DMS 273 treated with DMSO at 0.1 percent for 48 hours (cell line): Measurements from ENCODE around the gene CCDC6.
"Not testable (repeated sequence)": the region's sequence is repeated elsewhere in the genome, so short reads cannot be mapped to it uniquely, and the experiment has no call there.

Experiments
- DNase-seq: peaks from one replicate; lab custom pipeline; 2025; lab: John Stamatoyannopoulos, UW

CCDC6 gene

DNA sequence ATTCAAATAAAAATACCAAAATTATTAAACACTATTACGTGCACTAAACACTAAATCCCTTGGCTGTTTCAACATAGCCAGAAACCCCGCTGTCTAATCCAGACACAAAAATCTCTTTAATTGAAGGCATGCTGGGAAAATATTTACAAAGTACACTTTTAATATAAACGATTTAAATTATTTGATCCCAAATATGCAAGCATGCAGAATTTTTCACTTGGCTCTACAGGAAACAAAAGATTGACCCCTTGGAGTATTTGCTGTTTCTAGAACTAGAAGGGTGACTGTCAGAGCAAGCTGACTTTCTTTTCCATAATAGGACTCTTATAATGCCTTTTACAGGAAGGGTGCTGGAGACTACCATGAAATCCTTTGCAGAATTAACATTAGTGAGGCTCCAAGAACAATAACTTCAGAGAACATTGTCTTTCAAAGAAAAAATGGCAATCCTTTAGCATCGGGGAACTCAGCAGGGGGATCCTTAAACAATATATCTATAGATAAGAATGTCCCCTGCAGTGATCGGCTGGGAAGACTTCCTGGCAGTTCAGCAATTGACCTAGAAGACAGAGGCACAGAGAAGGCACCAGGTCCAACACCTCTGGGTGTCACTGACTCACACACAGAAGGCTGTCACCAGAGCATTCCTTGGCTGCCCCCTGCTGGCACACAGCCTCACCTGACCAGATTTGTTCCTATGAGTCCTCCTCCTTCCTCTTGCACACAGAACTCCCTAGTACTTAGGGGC, 97.3 kb downstream of the CCDC6 start:
- DNase-seq: no peak

DNA sequence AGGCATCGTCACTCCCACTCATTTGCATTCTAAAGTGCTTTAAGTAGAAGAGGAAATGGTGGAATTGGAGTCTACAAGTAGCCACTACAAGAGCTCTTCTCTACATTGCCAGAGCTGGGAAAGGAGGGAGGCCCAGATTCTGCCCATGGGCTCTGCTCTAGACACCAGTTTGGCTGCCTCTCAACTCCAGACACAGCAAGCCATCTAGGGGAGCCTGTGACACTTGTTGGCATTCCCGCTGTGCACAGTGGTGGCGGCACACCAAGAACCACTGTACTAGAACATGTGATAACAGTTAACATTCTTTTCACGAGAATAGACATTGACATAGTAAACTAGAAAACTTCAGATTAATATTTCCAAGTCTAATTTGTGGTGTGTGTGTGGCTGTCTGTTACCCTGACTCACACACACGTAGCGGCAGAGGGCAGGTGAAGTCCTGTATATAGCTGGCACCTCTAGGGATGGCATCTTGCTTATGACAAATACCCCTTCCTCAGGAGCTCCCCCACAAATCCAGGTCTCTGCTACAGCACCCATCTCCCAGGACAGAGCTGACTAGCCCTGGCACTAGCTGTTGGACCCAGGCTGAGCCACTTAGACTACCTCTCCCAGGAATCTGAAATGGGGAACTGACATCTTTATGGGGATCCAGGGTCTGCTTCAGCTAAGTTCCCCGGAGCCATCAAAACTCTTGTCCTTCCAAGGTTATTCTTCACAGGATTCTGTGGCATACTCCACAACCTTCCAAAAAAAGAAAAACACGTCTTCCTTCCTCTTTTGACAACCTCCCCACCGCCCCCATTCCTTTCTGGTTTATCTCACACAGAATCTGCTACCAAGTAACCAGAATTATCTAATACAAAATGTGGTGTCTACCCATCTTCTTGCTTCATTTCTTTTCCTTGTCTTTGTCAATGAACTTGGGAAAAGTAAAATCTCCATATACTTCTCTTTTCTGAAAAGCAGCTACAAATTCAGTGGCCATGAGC, 98.4 kb downstream of the CCDC6 start:
- DNase-seq: no peak

DNA sequence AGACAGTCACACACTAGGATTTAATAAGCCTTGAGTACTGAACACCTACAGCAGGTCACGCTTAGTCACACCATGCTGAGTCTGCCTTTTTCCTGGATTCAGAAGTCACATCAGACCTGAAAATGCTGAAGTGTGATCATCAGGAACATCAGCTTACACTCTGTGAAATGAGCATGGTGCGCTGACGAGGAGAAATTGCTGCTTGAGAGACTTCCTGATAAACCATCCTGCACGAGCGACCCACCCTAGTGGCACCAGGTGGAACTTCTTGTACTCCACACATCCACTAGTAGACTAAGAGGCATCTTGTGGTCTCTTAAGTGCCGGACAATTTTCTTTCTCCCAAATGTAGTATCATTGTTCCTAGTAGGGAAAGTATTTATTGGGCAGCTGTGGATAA, 101.3 kb downstream of the CCDC6 start:
- no peak for DNase-seq

DNA sequence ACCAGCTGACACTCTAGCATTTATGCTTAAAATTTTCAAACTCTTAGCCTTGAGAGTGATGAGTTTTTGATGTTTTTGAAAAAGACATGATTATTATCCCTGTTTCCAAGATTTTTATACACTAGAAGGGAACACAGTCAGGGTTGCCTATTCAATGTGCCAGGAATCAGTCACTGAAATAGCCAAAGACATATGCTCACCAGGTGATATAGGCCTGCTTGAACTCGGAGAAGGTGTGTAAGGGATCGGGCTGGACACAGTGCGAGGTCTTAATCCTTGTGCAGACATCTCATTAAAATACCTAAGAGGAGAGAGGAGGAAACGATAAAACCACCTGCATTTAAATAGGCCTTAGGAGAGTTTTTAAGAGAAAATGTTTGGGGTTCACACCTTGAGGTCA, 102.1 kb downstream of the CCDC6 start:
- no peak for DNase-seq

DNA sequence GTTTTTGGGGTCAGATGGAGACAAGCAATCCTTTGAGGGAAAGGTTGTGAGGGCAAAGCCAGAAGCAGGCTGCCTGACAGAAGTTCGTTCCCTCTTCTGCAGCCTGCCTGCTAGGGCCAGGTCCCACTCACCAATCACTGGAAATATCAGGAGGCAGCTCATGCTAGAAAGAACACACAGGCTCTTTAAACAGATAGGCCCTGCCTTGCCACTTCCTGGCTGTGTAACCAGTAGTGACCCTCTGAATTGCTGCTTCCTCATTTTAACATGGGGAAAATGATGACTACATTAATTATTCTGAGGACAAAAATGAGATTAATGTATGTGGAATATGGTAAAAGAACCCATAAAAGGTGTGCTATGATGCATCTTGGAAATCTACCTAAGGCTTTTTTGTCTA, 102.6 kb downstream of the CCDC6 start:
- no peak for DNase-seq

DNA sequence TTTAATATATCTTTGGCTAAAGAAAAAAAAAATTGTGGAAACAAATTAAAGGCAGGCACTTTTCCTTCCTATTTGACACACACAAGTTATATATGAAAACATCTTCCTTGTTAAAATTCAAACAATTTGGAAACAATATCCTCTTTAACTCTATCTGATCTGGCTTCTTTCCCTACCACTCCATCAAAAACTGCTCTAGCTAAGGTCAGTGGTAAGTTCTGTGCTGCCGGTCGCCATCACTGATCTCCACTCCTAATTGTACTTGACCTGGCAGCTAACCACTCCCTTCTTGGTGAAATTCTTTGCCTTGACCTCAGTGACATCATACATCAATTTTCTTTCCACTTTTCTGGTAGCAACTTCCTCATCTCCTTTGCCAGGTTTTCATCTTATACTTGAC, 105.2 kb downstream of the CCDC6 start:
- DNase-seq: no peak

DNA sequence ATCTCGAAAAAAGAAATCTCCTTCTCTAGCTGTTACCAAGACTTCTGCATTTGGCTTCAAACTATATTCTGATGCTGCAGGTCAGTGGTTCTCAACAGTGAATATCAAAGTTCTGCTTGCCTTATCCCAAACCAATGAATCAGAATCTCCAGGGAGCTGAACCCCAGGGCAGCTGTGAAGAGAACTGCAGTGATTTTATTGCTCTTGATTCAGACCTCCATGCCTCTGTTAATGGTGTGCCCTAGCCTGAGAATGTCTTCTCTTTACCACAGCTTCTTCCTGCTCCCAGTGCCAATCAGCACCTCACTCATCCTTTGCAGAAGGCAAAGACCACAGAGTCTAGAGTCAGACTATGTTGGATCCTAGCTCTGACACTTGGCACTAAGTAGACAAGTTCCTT, 106.9 kb downstream of the CCDC6 start:
- no peak for DNase-seq

DNA sequence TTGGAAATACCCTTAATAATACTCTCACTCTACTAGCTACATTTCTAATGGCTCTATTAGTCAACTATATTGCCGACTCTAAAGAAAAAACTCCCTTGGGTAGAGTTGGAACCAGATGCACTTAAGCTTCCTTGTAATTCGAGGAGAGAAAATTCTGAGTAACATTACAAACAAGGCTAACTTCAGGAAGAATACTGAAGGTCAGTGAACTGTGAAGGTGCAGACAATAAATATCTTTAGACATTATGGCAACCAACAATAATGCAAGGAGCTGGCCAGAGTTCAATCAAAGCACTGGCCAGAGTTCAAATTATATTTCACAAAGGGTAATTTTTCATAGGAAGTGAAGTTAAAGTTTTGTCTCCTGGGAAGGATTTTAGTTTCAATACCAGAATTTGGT, 112.4 kb downstream of the CCDC6 start:
- no peak for DNase-seq

DNA sequence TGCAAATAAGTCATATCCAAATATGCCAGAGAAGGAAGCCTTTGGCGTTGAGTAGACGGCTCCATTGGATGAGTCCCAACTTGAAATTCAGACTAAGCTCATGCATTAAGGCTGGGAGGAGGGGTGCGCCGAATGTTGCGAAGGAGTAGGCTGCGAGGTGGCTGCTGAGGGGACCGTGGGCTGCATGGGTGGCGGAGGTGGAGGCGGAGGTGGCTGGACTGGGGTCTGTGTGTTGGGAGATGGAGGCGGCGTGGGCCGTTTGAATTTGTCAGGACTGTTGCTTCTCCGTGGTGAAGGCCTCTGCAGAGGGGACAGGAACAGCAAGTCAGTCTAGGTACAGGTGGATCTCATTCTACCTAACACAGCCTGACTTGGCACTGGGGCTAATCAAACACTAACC, 113.5 kb downstream of the CCDC6 start:
- no peak for DNase-seq

DNA sequence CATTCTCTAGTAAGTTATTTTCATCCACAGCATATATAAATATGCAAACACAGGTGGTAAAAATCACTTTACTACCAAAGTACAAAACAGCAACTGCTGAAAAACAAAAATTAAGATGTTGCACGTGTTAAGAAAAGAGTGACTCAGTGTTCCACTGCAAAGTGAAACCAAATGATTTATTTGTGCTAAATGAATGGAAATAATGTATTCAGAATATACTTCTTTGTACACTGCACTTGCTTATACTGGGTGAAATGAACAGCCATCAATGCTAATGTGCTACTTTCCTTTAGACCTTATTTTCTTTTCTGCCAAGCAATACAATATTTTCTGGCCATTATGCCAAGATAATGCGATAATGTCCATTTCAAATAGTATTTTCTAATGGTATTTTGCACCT, 114.8 kb downstream of the CCDC6 start:
- no peak for DNase-seq

DNA sequence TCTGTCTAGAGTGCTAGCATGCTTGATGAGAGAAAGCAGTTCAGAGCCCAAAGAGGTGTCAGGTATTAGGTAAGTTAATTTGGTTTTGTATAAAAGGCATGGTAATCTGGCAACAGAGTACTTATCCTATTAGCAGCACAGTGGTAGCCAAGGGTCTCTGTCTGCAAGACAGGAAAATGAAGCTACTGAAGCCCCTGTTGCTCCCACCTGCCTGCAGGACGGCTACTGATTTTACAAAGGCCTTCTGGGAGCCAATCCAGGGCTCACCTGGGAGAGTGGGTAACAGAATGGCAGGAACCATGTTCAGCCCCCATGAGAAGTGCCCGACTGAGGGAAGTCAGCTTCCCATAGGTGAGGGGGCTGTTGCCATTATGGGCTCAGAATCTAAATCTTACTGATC, 116.3 kb downstream of the CCDC6 start:
- DNase-seq: not testable (repeated sequence)

DNA sequence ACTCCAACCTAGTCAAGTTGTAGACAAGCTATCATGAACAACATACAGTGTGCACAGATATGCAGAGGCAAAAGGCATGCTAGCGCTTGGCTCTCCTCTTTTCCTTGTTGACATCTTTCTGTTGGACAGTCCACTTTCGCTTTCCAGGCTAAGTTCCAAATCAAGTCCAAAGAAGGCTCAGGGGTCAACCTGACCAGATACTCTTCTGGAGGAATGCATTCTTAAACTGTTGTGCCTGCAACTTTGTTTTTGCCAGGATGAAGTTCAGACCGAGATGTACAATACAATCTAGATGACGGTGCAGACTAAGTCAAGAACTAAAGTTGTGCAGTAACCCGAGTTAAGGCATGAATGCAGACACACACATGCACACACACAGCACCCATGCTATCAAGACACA, 117.4 kb downstream of the CCDC6 start:
- DNase-seq: not testable (repeated sequence)

DNA sequence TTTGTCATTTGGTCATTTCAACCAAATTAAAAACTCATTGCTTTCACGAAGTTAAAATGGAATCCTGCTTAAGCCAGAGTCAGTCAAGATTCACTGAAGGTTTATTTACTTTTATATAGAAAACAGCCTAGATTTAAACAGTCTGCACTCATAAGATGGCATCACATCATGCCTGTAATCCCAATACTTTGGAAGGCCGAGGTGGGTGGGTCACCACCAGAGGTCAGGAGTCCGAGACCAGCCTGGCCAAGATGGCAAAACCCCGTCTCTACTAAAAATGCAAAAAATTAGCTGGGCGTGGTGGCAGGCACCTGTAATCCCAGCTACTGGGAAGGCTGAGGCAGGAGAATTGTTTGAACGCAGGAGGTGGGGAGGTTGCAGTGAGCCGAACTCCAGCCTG, 119.3 kb downstream of the CCDC6 start:
- DNase-seq: not testable (repeated sequence)

DNA sequence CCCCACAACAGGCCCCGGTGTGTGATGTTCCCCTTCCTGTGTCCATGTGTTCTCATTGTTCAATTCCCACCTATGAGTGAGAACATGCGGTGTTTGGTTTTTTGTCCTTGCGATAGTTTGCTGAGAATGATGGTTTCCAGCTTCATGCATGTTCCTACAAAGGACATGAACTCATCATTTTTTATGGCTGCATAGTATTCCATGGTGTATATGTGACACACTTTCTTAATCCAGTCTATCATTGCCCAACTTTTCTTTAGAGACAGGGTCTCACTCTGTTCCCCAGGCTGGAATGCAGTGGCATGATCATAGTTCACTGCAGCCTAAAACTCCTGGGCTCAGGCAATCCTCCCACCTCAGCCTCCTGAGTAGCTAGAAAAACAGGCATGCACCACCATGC, 120.9 kb downstream of the CCDC6 start:
- DNase-seq: not testable (repeated sequence)

DNA sequence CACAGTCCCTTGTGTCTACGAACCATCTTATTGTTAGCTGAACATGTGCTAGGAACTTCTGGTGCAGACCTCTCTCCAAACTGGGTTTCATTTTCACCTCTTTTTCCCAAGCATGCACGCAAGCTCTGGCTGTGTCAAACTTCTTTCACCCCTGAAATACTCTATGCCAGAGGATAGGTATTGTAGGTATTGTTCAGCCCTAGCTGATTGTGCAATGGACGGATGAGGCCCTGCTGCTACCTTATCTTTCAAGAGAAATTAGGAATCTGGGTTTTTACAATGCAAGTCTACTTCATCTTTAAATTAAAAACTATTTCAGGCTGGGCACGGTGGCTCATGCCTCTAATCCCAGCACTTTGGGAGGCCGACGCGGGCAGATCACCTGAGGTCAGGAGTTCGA, 124.8 kb downstream of the CCDC6 start:
- DNase-seq: no peak

DNA sequence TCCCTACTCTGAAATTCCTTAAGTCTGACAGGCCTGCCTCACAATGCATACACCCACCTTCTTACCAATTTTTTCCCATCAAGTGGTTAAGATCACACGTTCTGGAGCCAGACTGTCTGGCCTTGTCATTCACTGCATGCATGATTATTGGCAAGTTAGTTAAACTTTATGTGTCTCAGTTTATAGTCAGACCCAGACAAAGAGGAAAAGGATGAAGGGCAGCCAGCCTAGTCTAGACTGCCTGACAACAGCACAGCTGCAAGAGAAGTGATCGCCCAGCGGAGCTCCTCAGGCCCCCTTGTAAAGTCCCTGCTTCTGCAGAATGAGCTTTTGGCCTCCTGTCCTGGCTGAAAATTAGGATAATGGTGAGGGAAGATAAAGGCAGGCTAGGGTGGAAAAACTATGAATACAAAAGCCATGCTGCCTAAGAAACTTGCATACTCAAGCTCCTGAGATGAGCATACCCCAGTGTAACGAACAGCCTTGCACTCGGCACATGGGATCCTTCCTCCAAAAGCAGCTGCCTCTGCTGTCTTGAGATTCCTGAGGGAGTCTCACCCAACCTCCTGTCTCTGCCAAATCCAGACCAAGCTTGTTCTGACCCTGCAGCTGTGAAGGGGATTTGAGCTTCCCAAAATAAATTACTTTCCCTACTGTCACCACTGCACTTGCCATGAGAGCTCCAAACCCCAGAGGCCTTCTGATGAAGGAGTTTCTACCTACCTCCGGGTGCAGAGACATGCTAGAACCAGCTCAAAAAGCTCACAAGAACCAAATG, 126.4 kb downstream of the CCDC6 start:
- no peak for DNase-seq

DNA sequence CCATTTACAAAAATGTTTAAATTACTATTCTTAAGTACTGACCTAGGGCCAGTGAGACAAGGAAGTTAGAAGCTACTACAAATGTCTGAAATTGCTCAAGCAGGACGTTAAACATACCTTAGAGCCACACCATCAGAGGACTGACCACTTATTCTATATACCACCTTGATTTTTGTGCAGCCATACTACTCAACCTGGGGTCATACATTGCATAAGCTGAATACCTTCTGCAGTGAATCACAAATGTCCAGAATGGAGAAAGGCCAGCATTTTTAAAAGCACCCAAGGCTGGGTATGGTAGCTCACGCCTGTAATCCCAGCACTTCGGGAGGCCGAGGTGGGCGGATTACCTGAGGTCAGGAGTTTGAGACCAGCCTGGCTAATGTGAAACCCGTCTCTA, 131.9 kb downstream of the CCDC6 start:
- no peak for DNase-seq

DNA sequence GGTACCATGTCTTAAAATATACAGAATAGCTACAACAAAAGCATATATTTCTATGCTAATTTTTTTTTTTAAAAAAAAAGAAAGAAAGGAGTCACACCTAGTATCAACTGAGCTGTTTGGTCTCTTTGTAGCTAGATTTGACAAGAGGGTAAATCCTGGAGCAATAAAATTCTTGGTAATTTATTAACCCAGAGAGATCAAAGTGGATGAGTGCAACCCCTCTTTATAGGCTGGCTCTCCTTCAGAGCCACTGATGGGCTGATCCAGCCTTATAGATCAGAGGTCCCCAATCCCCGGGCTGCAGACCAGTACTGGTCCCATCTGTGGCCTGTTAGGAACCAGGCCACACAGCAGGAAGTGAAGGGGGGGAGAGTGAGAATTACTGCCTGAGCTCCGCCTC, 133.3 kb downstream of the CCDC6 start:
- DNase-seq: no peak

DNA sequence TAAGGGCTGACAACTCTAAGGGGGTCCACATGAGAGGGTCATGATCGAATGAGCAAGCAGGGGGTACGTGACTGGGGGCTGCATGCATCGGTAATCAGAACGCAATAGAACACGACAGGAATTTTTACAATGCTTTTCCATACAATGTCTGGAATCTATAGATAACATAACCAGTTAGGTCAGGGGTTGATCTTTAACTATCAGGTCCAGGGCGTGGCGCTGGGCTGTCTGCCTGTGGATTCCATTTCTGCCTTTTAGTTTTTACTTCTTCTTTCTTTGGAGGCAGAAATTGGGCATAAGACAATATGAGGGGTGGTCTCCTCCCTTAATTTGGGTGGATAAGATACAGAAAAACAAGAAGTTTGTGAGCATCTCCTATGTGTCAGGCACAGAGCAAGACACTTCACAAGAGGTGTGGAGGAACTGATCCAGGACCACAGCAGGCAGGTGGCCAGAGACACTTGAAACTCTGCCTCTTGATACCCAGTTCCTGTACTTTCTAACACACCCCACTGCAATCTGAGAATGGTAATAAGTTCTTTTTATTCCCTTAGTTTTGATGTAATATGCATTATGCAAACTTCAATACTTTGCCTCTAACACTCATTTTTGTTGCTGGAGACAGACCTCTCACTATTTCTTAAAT, 135.1 kb downstream of the CCDC6 start:
- no peak for DNase-seq

DNA sequence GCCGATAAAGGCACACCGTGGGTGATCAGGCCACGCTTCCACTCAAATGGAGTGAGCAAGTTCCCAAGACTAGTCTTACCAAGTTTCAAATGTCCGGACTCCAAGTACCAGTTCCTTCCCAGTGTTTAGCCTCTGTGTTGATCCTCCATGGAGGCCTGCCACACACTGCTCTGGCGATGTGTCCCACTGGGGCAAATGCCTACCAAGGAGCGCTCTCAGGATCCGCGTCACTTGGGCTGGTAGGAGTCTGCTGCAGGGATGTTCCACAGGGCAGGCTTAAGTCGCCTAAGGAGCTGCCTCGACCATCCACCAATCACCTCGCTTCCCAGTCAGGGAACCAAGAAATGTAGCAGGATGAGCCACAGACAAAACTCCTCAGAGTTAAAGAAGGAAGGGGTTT, 135.7 kb downstream of the CCDC6 start:
- no peak for DNase-seq

DNA sequence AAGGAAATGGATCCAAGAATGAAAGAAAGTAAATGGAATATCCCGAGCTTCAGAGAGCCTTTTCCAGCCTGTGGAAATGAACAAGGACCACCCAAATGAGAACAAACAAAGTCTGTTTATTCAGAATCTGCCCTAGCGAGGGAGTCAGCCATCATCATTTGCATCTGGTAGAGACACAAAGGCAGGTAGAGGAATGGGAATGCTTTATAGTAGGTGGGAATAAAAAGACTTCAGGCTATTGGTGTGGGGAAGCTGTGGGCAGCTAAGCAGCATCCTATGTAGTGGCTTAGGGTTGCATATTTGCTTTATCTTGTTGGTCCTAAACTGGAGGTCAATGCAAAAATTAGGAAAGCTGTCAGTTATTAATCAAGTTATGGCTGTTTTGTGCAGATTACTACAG, 143.9 kb downstream of the CCDC6 start:
- no peak for DNase-seq

DNA sequence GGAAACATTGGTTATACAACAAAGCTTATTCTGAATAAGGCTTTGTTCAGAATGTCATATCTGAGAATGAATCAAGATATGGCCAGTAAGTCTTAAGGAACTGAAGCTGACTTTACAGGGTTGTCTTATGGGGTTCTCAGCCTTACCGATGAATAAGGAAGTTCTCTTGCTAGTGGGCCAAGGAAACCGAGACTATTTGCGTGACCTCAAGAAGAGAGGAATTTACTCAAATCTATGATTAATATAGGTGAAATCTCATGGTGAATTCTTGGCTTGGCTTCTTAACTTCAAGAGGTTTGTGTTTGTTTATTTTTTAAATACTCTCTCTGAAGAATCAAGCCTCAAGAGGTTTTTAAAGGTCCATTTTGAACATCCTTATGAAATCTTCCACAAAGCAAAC, 148.4 kb downstream of the CCDC6 start:
- DNase-seq: no peak
